HepG2 (cell line): ENCODE results near the gene CAMK2N2. TPM values are rescaled to one million over a fixed set of nuclear protein-coding genes. Genes with fewer than 3 reads are reported as not detected.

Source experiments
- ATF7-NPFF ChIP-seq: sonication (generic); formaldehyde crosslinking; IDR thresholded peaks from 2 replicates; pipeline ENCODE4 v1.8.1; 2023; ENCODE audit warnings: mild to moderate bottlenecking, low read depth, missing genetic modification reagents, moderate library complexity
- ATRX ChIP-seq: sonication (generic); formaldehyde crosslinking; IDR thresholded peaks from 2 replicates; pipeline ENCODE4 v1.4.0; 2020; ENCODE audit warnings: missing genetic modification reagents, borderline replicate concordance
- CBX2 ChIP-seq, 2 experiments: fragments of 200-600 bp in 1 of 2; sonication (generic); formaldehyde crosslinking in 1 of 2; IDR thresholded peaks; 2 replicates each; pipeline versions ENCODE4 v1.7.0 to v1.8.1; 2018 to 2022; ENCODE audit warnings: low read depth in 2 of 2, low read length in 1 of 2, mild to moderate bottlenecking in 1 of 2, missing genetic modification reagents in 1 of 2
- DNMT1 ChIP-seq: sonication (generic); formaldehyde crosslinking; IDR thresholded peaks from 2 replicates; pipeline ENCODE4 v1.5.1; 2020; ENCODE audit warnings: mild to moderate bottlenecking, missing genetic modification reagents
- DNMT3B ChIP-seq: conservative IDR thresholded peaks from 2 replicates; pipeline ENCODE4 v1.6.1; 2016; ENCODE audit warnings: missing biosample characterization, control low read depth
- GATA4 ChIP-seq: sonication (generic); IDR thresholded peaks from 2 replicates; pipeline ENCODE4 v1.6.1; 2016; ENCODE audit warnings: antibody characterized with exemption, low read depth, borderline replicate concordance
- NFKBIZ ChIP-seq: IDR thresholded peaks from 2 replicates; pipeline ENCODE4 v1.6.1; 2018; ENCODE audit warnings: missing genetic modification reagents, missing compliant biosample characterization
- STAT6 ChIP-seq: sonication (generic); formaldehyde crosslinking; IDR thresholded peaks from 2 replicates; pipeline ENCODE4 v1.4.0; 2020; ENCODE audit warnings: missing genetic modification reagents, mild to moderate bottlenecking, borderline replicate concordance
- ZNF18 ChIP-seq: sonication (generic); formaldehyde crosslinking; IDR thresholded peaks from 2 replicates; pipeline ENCODE4 v1.8.0; 2022; ENCODE audit warnings: mild to moderate bottlenecking, missing genetic modification reagents; ENCODE audit not compliant: insufficient replicate concordance
- ZNF354B ChIP-seq: sonication (generic); formaldehyde crosslinking; IDR thresholded peaks from 2 replicates; pipeline ENCODE4 v1.8.0; 2022; ENCODE audit warnings: mild to moderate bottlenecking, missing genetic modification reagents
- ZNF468 ChIP-seq: sonication (generic); formaldehyde crosslinking; IDR thresholded peaks from 2 replicates; pipeline ENCODE4 v1.8.0; 2022; ENCODE audit warnings: mild to moderate bottlenecking, moderate library complexity, missing genetic modification reagents
- ZNF510 ChIP-seq: sonication (generic); formaldehyde crosslinking; IDR thresholded peaks from 2 replicates; pipeline ENCODE4 v1.4.0; 2020; ENCODE audit warnings: low read depth, mild to moderate bottlenecking, missing genetic modification reagents
- ZNF556 ChIP-seq: sonication (generic); formaldehyde crosslinking; IDR thresholded peaks from 2 replicates; pipeline ENCODE4 v1.4.0; 2020; ENCODE audit warnings: mild to moderate bottlenecking, missing genetic modification reagents, borderline replicate concordance
- ZNF558 ChIP-seq: sonication (generic); formaldehyde crosslinking; IDR thresholded peaks from 2 replicates; pipeline ENCODE4 v1.9.0; 2022; ENCODE audit warnings: mild to moderate bottlenecking, missing genetic modification reagents, borderline replicate concordance
- ZNF670 ChIP-seq: sonication (generic); formaldehyde crosslinking; IDR thresholded peaks from 2 replicates; pipeline ENCODE4 v1.8.0; 2022; ENCODE audit warnings: mild to moderate bottlenecking, missing genetic modification reagents, borderline replicate concordance
- ZNF678 ChIP-seq: sonication (generic); formaldehyde crosslinking; IDR thresholded peaks from 2 replicates; pipeline ENCODE4 v1.4.0; 2020; ENCODE audit warnings: mild to moderate bottlenecking, missing genetic modification reagents
- ZSCAN25 ChIP-seq: sonication (generic); formaldehyde crosslinking; IDR thresholded peaks from 2 replicates; pipeline ENCODE4 v1.8.0; 2022; ENCODE audit warnings: mild to moderate bottlenecking, missing genetic modification reagents
- polyA plus RNA-seq, 8 experiments: library from polyadenylated mRNA; depleted of rRNA in 3 of 8; stranded (reverse) in 7 of 8; unstranded in 1 of 8; fragments of >200 nt; fragmentation: Illumina TruSeq in 4 of 8; extraction: Trizol in 4 of 8; gene quantifications; 2 replicates each; pipeline versions ENCODE4 v1.2.1 to v1.2.3, GENCODE V29; 2011 to 2016; ENCODE audit warnings: low read depth in 4 of 8, missing spikeins in 1 of 8, mixed read lengths in 1 of 8; ENCODE audit not compliant: insufficient read depth in 1 of 8
- total RNA-seq, 5 experiments: library from RNA; depleted of rRNA; stranded (reverse); fragments of >200 nt; fragmentation: Illumina TruSeq; extraction: Trizol; gene quantifications; 2 replicates each; pipeline ENCODE4 v1.2.3, GENCODE V29; 2016; ENCODE audit warnings: low read depth in 1 of 5
- TF ChIP-seq, protein P1 (sequence below): sonication (generic); formaldehyde crosslinking; IDR thresholded peaks from 2 replicates; pipeline ENCODE4 v1.8.1; 2023; ENCODE audit warnings: mild to moderate bottlenecking, missing genetic modification reagents
- TF ChIP-seq, protein P2 (sequence below): sonication (generic); formaldehyde crosslinking; IDR thresholded peaks from 2 replicates; pipeline ENCODE4 v1.5.1; 2020; ENCODE audit warnings: missing genetic modification reagents, mild to moderate bottlenecking, borderline replicate concordance
- TF ChIP-seq, protein P3 (sequence below): sonication (generic); formaldehyde crosslinking; IDR thresholded peaks from 2 replicates; pipeline ENCODE4 v1.4.0; 2020; ENCODE audit warnings: mild to moderate bottlenecking, missing genetic modification reagents

The CAMK2N2 gene
- total and polyA plus RNA-seq, 2 of the 13 experiments (the other 11 are each of a cell fraction or from before 2014, with no cell fraction given), result 0.12 to 0.27 TPM

GRCh38 chr3:184249412-184250166, 11.8 kb downstream of the CAMK2N2 start, which contains the start of gene EEF1AKMT4 (continued):
- TF ChIP-seq ZNF556 (CRISPR knock-in tag) (no peak), DNMT3B (CRISPR knock-in tag) (no peak), ZNF468 (no peak), ZNF510 (CRISPR knock-in tag) (no peak), ZNF678 (CRISPR knock-in tag) (no peak), ZNF354B (no peak), CBX2 (IDR thresholded peaks at IDR 0.05; ENCODE audit: low read depth, low read length) (no peak), CBX2 (CRISPR knock-in tag; IDR thresholded peaks at IDR 0.05; ENCODE audit: low read depth) (no peak), STAT6 (0 out of 2 replicates have a peak, but pooled peaks have one; percentile 55), ZNF670 (CRISPR knock-in tag) (peak; percentile 74; the same call in 1 of the 2 replicates), NFKBIZ (no peak), GATA4 (no peak), ZSCAN25 (CRISPR knock-in tag) (no peak), ZNF558 (CRISPR knock-in tag) (no peak), DNMT1 (no peak), ATRX (CRISPR knock-in tag) (no peak), ATF7-NPFF (CRISPR knock-in tag) (peak; percentile 67), ZNF18 (CRISPR knock-in tag) (no peak)
- TF ChIP-seq, protein P1, sequence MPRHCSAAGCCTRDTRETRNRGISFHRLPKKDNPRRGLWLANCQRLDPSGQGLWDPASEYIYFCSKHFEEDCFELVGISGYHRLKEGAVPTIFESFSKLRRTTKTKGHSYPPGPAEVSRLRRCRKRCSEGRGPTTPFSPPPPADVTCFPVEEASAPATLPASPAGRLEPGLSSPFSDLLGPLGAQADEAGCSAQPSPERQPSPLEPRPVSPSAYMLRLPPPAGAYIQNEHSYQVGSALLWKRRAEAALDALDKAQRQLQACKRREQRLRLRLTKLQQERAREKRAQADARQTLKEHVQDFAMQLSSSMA (CRISPR knock-in tag), result no peak
- TF ChIP-seq, protein P2, sequence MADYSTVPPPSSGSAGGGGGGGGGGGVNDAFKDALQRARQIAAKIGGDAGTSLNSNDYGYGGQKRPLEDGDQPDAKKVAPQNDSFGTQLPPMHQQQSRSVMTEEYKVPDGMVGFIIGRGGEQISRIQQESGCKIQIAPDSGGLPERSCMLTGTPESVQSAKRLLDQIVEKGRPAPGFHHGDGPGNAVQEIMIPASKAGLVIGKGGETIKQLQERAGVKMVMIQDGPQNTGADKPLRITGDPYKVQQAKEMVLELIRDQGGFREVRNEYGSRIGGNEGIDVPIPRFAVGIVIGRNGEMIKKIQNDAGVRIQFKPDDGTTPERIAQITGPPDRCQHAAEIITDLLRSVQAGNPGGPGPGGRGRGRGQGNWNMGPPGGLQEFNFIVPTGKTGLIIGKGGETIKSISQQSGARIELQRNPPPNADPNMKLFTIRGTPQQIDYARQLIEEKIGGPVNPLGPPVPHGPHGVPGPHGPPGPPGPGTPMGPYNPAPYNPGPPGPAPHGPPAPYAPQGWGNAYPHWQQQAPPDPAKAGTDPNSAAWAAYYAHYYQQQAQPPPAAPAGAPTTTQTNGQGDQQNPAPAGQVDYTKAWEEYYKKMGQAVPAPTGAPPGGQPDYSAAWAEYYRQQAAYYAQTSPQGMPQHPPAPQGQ, result no peak
- TF ChIP-seq, protein P3, sequence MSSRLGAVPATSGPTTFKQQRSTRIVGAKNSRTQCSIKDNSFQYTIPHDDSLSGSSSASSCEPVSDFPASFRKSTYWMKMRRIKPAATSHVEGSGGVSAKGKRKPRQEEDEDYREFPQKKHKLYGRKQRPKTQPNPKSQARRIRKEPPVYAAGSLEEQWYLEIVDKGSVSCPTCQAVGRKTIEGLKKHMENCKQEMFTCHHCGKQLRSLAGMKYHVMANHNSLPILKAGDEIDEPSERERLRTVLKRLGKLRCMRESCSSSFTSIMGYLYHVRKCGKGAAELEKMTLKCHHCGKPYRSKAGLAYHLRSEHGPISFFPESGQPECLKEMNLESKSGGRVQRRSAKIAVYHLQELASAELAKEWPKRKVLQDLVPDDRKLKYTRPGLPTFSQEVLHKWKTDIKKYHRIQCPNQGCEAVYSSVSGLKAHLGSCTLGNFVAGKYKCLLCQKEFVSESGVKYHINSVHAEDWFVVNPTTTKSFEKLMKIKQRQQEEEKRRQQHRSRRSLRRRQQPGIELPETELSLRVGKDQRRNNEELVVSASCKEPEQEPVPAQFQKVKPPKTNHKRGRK (CRISPR knock-in tag), result no peak
